Kidney tubule cell (primary cell): ENCODE measurements around the gene EOLA1.
"Not testable (repeated sequence)": the region's sequence is repeated elsewhere in the genome, so short reads cannot be mapped to it uniquely, and the experiment has no call there.

ENCODE experiments used
- DNase-seq: peaks from one replicate; pipeline ENCODE4 v3.0.0-alpha.2; 2018; ENCODE audit warnings: low spot score

Gene EOLA1

GRCh38 chrX:149545545-149546543 is 5.0 kb downstream of the EOLA1 start:
- not testable (repeated sequence) for DNase-seq

GRCh38 chrX:149546962-149547361 is 6.2 kb downstream of the EOLA1 start:
- DNase-seq: not testable (repeated sequence)

GRCh38 chrX:149547782-149548181 is 7.0 kb downstream of the EOLA1 start:
- DNase-seq: not testable (repeated sequence)

GRCh38 chrX:149549701-149550100 is 8.9 kb downstream of the EOLA1 start, which contains the start of gene HSFX3:
TSS of gene HSFX3 (minus strand) at chrX:149549924. CDS start at chrX:149549852, 72 bp downstream.
- not testable (repeated sequence) for DNase-seq

- DNase-seq: not testable (repeated sequence)
Measured at GRCh38 chrX:149550454-149550853, 9.6 kb downstream of the EOLA1 start.

- not testable (repeated sequence) for DNase-seq
Measured at GRCh38 chrX:149551245-149551938, 10.6 kb downstream of the EOLA1 start.

GRCh38 chrX:149551939-149552248 is 11.1 kb downstream of the EOLA1 start:
- not testable (repeated sequence) for DNase-seq

GRCh38 chrX:149555251-149555650 is 14.4 kb downstream of the EOLA1 start:
- DNase-seq: not testable (repeated sequence)

- no peak for DNase-seq
Measured at GRCh38 chrX:149563359-149563758, 22.5 kb downstream of the EOLA1 start.

- no peak for DNase-seq
Measured at GRCh38 chrX:149567621-149568417, 27.0 kb downstream of the EOLA1 start.

- DNase-seq: no peak
Measured at GRCh38 chrX:149568701-149569296, 28.0 kb downstream of the EOLA1 start.

- no peak for DNase-seq
Measured at GRCh38 chrX:149569770-149570169, 29.0 kb downstream of the EOLA1 start.

GRCh38 chrX:149570668-149571067 is 29.9 kb downstream of the EOLA1 start:
- DNase-seq: no peak

- no peak for DNase-seq
Measured at GRCh38 chrX:149571770-149572169, 31.0 kb downstream of the EOLA1 start.

GRCh38 chrX:149572743-149573142 is 31.9 kb downstream of the EOLA1 start:
- DNase-seq: no peak

GRCh38 chrX:149573456-149573855 is 32.6 kb downstream of the EOLA1 start:
- not testable (repeated sequence) for DNase-seq

- DNase-seq: not testable (repeated sequence)
Measured at GRCh38 chrX:149585631-149586030, 44.8 kb downstream of the EOLA1 start.

- DNase-seq: not testable (repeated sequence)
Measured at GRCh38 chrX:149587359-149587758, 46.5 kb downstream of the EOLA1 start, which contains the start of gene MAGEA9B. TSS of gene MAGEA9B (minus strand) at chrX:149587459. CDS start at chrX:149583179, 4,280 bp downstream.

- not testable (repeated sequence) for DNase-seq
Measured at GRCh38 chrX:149590993-149591392, 50.2 kb downstream of the EOLA1 start.

GRCh38 chrX:149595214-149595613 is 54.4 kb downstream of the EOLA1 start, which contains the start of gene HSFX2:
TSS of gene HSFX2 (minus strand) at chrX:149595314. CDS start at chrX:149594700, 614 bp downstream.
- not testable (repeated sequence) for DNase-seq

GRCh38 chrX:149595943-149596342 is 55.1 kb downstream of the EOLA1 start:
- DNase-seq: not testable (repeated sequence)
